Measurements from ENCODE around the gene LRRC3C.
"Not testable (repeated sequence)": the region's sequence is repeated elsewhere in the genome, so short reads cannot be mapped to it uniquely, and the experiment has no call there.

The LRRC3C gene

GRCh38 chr17:39924691-39925055, 2.9 kb upstream of the LRRC3C start:
- no peak for DNase-seq

- DNase-seq: no peak
These were observed 2.0 kb upstream of the LRRC3C start for GRCh38 chr17:39925282-39926134.

- DNase-seq: no peak
These were observed 1.4 kb upstream of the LRRC3C start for GRCh38 chr17:39926135-39926587.

GRCh38 chr17:39926588-39927100, 888 bp upstream of the LRRC3C start:
- DNase-seq: no peak

DNA sequence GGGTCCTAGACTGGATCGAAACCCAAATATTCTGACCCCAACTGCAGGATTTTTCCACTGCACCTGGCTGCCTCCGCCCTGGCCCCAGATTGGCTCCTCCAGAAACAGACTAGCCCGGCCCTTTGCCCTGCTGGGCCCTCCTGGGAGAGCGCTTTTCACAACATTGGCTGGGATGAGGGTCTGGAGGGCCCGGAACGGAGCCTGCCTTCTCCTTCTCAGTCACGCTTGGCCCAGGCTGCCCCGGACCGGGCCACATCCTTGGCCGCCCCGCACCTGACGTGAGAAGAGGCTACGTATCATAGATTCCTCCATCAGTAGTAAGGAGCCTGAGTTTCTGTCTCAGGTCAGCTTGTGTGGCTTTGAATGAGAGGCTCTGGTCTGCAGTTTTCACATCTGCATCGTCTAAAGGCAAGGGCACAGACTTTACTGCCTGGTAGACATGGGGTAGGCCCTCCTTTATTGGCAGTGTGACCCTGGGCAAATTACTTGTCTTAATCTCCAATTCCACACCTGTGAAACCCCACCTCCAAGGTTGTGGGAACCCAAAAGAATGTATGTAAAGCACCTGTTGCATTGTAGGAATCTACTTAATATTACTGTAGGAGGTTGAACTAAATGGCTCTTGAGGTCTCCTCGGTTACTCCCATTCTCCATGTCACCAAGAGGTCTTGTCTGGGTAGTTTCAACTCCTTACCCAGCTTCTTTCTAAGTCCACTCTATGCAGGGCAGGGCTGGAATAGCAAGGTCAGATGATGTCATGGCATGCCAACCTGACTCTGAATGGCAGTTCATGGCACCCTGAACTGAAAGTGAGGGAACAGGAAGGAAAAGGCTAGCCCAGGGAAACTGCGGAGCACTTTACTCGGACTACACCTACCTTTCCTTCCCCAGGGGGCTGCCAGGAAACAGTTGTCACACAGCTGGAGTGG, 661 bp downstream of the LRRC3C start:
- no peak for DNase-seq

DNA sequence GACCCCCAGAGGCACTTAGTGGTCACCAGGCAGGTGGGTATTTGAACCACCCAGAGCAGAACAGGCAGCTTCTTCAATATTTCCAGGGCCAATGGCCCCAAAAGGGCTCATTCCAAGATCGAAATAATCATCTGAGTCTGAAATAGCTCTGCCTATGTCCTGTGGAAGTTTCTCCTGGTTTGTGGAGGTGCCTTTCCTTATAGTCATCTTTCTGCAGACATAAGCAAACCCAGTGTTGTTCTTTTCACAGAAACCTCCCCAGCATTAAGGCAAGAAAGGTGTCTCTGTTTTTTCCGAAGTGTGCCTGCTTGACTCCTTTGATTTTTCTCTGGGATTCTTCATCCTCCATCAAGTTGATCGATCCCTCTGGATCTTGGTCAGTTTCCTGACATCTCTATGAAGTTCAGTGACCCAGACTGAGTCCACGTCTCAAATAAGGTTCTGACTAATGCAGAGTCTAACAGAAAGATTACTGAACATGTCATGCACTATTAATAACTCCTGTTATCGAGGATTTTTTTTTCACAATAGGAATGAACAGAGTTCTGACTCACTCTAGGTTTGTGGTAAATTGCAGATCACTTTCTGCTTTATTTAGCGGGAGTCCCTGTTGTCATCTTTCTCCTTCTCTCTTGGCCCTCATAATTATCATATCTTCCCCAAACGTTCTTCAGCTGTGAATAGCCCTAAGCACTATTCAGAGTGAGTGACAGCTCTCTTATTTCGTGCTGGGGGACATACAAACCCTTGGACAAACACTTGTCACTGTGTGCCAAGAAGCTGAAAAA, 1.5 kb downstream of the LRRC3C start:
- no peak for DNase-seq

GRCh38 chr17:39929646-39930407, 2.3 kb downstream of the LRRC3C start:
- DNase-seq: no peak

- no peak for DNase-seq
These were observed 6.4 kb downstream of the LRRC3C start for GRCh38 chr17:39933912-39934311.

GRCh38 chr17:39934324-39934723, 6.8 kb downstream of the LRRC3C start:
- DNase-seq: no peak

- DNase-seq: no peak
These were observed 8.4 kb downstream of the LRRC3C start for GRCh38 chr17:39935909-39936308.

DNA sequence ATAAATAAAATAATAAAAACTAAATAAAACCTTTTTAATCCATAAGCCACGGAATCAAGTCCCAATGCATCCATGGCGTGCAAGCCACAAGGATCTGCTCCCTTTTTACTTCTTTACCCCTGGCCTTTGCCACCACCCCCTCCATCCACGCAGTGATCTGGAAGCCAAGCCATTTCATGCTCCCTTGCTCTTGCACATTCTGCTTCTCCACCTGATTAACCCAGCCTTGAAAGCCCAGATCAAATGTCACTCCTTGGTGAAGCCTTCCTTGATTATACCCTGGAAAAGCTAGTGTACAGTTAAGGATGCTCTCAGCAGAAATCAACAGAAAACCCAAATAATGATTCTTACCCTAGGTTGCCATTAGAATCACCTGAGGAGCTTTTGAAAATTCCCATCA, 9.9 kb downstream of the LRRC3C start:
- no peak for DNase-seq

- DNase-seq: no peak
These were observed 10.8 kb downstream of the LRRC3C start for GRCh38 chr17:39938140-39938869.

DNA sequence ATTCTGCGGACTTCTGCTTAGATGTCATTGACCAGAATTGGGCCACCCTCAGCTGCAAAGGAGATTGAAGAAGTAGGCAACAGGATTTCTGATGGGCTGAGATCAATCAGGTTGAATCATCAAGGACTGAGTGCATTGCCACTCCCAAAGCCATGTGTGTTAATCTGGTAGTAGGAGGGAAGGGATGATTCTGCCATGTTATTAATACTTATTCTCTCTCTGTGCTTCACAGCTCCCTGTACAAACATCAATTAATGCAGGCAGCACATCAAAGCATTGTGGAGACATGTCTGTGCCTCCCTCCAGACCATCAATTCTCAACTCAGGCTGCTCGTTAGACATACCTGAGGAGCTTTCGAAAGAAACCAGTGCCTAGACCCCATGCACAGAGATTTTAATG, 11.6 kb downstream of the LRRC3C start:
- DNase-seq: no peak

DNA sequence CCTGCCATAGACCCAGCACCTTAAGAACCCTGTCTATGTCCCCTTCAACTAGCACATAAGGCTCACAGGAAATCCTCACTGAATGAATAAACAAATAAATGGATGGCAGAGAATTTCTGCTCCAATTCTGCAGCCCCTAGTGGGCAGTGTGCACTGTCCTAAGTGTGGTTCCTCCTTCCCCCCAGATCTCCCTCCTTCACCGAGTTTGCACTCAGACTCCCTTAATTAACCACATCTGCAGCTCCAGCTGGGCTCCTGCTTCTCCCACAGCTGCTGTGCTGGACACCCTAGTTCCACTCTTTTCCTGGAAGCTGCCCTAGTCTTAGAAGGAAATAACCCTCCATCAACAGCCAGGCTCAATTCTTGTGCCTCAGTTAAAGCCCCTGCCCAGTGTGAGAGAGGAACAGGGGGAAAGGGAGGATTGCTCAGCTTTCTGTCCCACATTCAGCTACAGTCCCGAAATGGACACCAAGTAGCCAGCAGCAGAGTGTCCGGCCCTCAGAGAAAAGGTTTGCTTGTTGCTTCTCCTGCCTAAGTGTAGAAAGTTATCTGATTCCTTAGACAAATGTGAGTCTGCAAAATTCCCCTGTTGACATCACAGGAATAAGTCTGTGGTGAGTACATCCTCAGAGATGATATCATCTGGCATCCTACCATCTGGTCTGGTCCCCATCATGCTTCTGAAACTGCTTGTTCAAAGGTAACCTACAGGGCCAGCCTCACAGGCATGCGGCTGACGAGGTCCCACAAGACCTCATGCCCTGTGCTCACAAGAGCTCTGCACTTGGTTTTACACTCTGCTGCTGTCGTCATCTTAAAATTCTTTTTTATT, 12.3 kb downstream of the LRRC3C start:
- no peak for DNase-seq

GRCh38 chr17:39943702-39944392, 16.3 kb downstream of the LRRC3C start:
- no peak for DNase-seq

DNA sequence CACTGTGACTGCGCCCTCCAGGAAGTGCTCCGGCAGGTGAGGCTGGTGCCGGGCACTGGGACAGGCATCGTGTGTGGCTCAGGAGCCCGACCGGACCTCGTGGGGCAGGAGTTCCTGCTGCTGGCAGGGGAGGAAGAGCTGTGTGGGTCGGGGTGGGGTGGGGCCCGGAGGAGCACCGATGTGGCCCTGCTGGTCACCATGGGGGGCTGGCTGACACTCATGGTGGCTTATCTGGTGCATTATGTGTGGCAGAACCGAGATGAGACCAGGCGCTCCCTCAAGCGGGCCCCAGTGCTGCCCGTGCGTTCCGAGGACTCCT, 16.8 kb downstream of the LRRC3C start:
- no peak for DNase-seq

- no peak for DNase-seq
These were observed 19.2 kb downstream of the LRRC3C start for GRCh38 chr17:39946551-39947330.

GRCh38 chr17:39948489-39948828, 20.9 kb downstream of the LRRC3C start:
- DNase-seq: not testable (repeated sequence)

DNA sequence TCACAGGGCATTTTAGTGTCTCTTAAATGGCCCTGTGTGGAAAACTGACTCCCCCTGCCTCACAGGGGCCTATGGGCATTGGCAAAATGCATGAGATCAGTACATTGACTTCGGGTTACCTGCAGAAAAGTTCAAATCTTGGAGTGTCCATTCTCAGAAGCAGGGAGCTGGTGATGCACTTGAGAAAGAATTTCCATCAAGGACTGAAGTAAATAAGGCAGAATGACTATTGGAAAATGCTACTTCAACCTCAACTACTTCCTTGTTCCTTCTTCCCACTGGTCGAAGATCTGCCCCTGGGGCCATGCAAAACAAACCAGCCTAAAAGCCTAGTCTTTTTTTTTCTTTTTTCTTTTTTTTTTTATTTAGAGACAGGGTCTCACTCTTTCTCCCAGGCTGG, 21.5 kb downstream of the LRRC3C start:
- no peak for DNase-seq
